ENCODE measurements around the gene AP2A2.

- no peak for TF ChIP-seq CTCF (conservative IDR thresholded peaks at IDR 0.05; ENCODE audit: low read depth, low read length)
- TF ChIP-seq POLR2A (IDR thresholded peaks at IDR 0.05; ENCODE audit: low read depth, low read length), result no peak
- no peak for TF ChIP-seq MAFK (IDR thresholded peaks at IDR 0.05; ENCODE audit: low read depth, low read length)
- TF ChIP-seq CHD1 (IDR thresholded peaks at IDR 0.05; ENCODE audit: low read depth, low read length), result no peak
- no peak for TF ChIP-seq CEBPB (IDR thresholded peaks at IDR 0.05; ENCODE audit: low read depth, low read length)
- no peak for TF ChIP-seq FOS (IDR thresholded peaks at IDR 0.05; ENCODE audit: low read depth, low read length)
These were observed 30.1 kb upstream of the AP2A2 start for GRCh38 chr11:895331-896110.

All from IMR-90 (cell line).